HEK293T (cell line): ENCODE measurements around the gene TCF25.

Source experiments
- FOXA1 ChIP-seq: fragments of 450-650 bp; IDR thresholded peaks from 2 replicates; pipeline ENCODE4 v1.6.1; 2016; ENCODE audit warnings: mild to moderate bottlenecking
- FOXK2 ChIP-seq: fragments of 450-650 bp; IDR thresholded peaks from 2 replicates; pipeline ENCODE4 v1.6.1; 2016; ENCODE audit warnings: mild to moderate bottlenecking
- FOXM1 ChIP-seq: fragments of 450-650 bp; IDR thresholded peaks from 2 replicates; pipeline ENCODE4 v1.6.1; 2017; ENCODE audit warnings: mild to moderate bottlenecking, borderline replicate concordance
- L3MBTL2 ChIP-seq: fragments of 450-650 bp; conservative IDR thresholded peaks from 2 replicates; pipeline ENCODE4 v1.6.1; 2016; ENCODE audit warnings: mild to moderate bottlenecking
- TARDBP ChIP-seq: fragments of 450-650 bp; IDR thresholded peaks from 2 replicates; pipeline ENCODE4 v1.6.1; 2016

DNA sequence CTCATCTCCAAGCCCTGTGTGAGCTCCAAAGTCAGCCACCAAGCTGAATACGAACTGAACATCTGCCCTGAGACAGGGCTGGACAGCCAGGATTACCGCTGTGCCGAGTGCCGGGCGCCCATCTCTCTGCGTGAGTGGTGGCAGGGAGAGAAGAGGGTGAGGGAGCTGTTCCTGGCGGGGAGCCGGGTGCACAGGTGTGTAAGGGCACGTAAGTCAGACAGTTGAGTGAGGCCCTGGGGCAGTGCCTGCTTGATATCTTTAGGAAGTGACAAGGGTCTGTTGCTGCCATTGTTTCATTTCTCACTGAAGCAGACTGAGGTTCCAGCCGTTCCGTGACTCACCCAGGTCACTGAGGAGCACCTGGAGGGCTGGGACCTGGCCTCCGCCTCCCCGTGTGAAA is 87.6 kb downstream of the TCF25 start:
- TF ChIP-seq TARDBP (no peak), L3MBTL2 (no peak), FOXM1 (no peak), FOXK2 (no peak), FOXA1 (no peak)
